IMR-90 (cell line): Measurements from ENCODE around the gene TSTD2. TPM values are rescaled to one million over a fixed set of nuclear protein-coding genes. Genes with fewer than 3 reads are reported as not detected.

Source experiments
- ATAC-seq: fragments of 200-7000 bp; cut with Tn5 transposase; 2 replicates; pipeline ENCODE4 v1.9.1; 2020; ENCODE audit warnings: low read depth, mild to moderate bottlenecking, moderate library complexity
- BruUV-seq: library from RNA; stranded (reverse); fragments of 400-500 nt; replicated peaks from 2 replicates; lab custom pipeline; 2021; lab: Mats Ljungman, UMichigan
- CTCF ChIA-PET: fragments of 300-600 bp; formaldehyde crosslinking; extraction: SDS; loops from one replicate; lab custom pipeline; 2021; ENCODE audit warnings: antibody characterized with exemption; lab: Yijun Ruan, JAX
- POLR2A ChIA-PET: fragments of 300-600 bp; sonication (Branson Sonifier 250); formaldehyde crosslinking; loops from one replicate; lab custom pipeline; 2022; ENCODE audit warnings: antibody characterized with exemption; ENCODE audit not compliant: unreplicated experiment; lab: Charles Lee
- DNase-seq: peaks from one replicate; pipeline ENCODE4 v3.0.0; 2013
- H2AFZ ChIP-seq: replicated peaks from 2 replicates; pipeline ENCODE3; 2013; ENCODE audit warnings: low read length, mild to moderate bottlenecking; ENCODE audit not compliant: poor library complexity
- H2AK5ac ChIP-seq: 2 replicates; pipeline ENCODE4 v1.6.1; 2013; ENCODE audit warnings: low read depth, low read length, inconsistent platforms
- H2AK9ac ChIP-seq: replicated peaks from 2 replicates; pipeline ENCODE3; 2013; ENCODE audit warnings: mild to moderate bottlenecking, low read depth, low read length, moderate library complexity; ENCODE audit not compliant: poor library complexity
- H2BK120ac ChIP-seq: 2 replicates; pipeline ENCODE4 v1.6.1; 2013; ENCODE audit warnings: low read depth, low read length, inconsistent platforms
- H2BK15ac ChIP-seq: 3 replicates; pipeline ENCODE4 v1.6.1; 2013; ENCODE audit warnings: low read depth, low read length, inconsistent platforms
- H2BK20ac ChIP-seq: 2 replicates; pipeline ENCODE4 v1.6.1; 2013; ENCODE audit warnings: low read depth, mild to moderate bottlenecking, inconsistent platforms, low read length, moderate library complexity
- H2BK5ac ChIP-seq: 2 replicates; pipeline ENCODE4 v1.6.1; 2013; ENCODE audit warnings: mild to moderate bottlenecking, low read depth, low read length, inconsistent platforms; ENCODE audit not compliant: poor library complexity, severe bottlenecking
- H3K14ac ChIP-seq: replicated peaks from 2 replicates; pipeline ENCODE4 v1.6.1; 2013; ENCODE audit warnings: low read depth, low read length, inconsistent platforms
- H3K18ac ChIP-seq: 2 replicates; pipeline ENCODE4 v1.6.1; 2013; ENCODE audit warnings: low read depth, low read length, control low read depth
- H3K23ac ChIP-seq: 2 replicates; pipeline ENCODE4 v1.6.1; 2013; ENCODE audit warnings: low read depth, low read length, inconsistent platforms
- H3K27ac ChIP-seq: 2 replicates; pipeline ENCODE4 v1.5.1; 2013; ENCODE audit warnings: mild to moderate bottlenecking, control low read depth, low read length; ENCODE audit not compliant: insufficient read depth
- H3K27me3 ChIP-seq: 2 replicates; pipeline ENCODE4 v1.6.1; 2013; ENCODE audit warnings: low read length; ENCODE audit not compliant: control insufficient read depth, insufficient read depth
- H3K36me3 ChIP-seq: 2 replicates; pipeline ENCODE4 v1.6.1; 2013; ENCODE audit warnings: low read length, mixed read lengths; ENCODE audit not compliant: control insufficient read depth, insufficient read depth
- H3K4ac ChIP-seq: 2 replicates; pipeline ENCODE4 v1.6.1; 2013; ENCODE audit warnings: low read depth, low read length, inconsistent platforms
- H3K4me1 ChIP-seq: 2 replicates; pipeline ENCODE4 v1.6.1; 2013; ENCODE audit warnings: low read length, mixed read lengths; ENCODE audit not compliant: control insufficient read depth, insufficient read depth
- H3K4me2 ChIP-seq: 2 replicates; pipeline ENCODE4 v1.6.1; 2013; ENCODE audit warnings: low read depth, mild to moderate bottlenecking, control low read depth, low read length, moderate library complexity
- H3K4me3 ChIP-seq: 2 replicates; pipeline ENCODE4 v1.5.1; 2013; ENCODE audit warnings: low read depth, mild to moderate bottlenecking, control low read depth, low read length, moderate library complexity; ENCODE audit not compliant: insufficient read depth
- H3K56ac ChIP-seq: 2 replicates; pipeline ENCODE4 v1.6.1; 2013; ENCODE audit warnings: low read length, inconsistent platforms; ENCODE audit not compliant: insufficient read depth; ENCODE audit errors: extremely low read depth
- H3K79me1 ChIP-seq, 2 experiments: 2 replicates each; pipeline ENCODE4 v1.6.1; 2013; ENCODE audit warnings: low read length in 2 of 2, inconsistent platforms in 1 of 2, low read depth in 1 of 2
- H3K9ac ChIP-seq: 2 replicates; pipeline ENCODE4 v1.6.1; 2013; ENCODE audit warnings: low read depth, low read length, control low read depth
- H3K9me1 ChIP-seq: 2 replicates; pipeline ENCODE4 v1.6.1; 2013; ENCODE audit warnings: low read length, inconsistent platforms; ENCODE audit not compliant: insufficient read depth
- H3K9me3 ChIP-seq: 2 replicates; pipeline ENCODE4 v1.6.1; 2013; ENCODE audit warnings: low read length; ENCODE audit not compliant: control insufficient read depth, insufficient read depth
- H4K20me1 ChIP-seq: 2 replicates; pipeline ENCODE4 v1.6.1; 2013; ENCODE audit warnings: low read length, inconsistent platforms; ENCODE audit not compliant: insufficient read depth
- H4K5ac ChIP-seq: 2 replicates; pipeline ENCODE4 v1.6.1; 2013; ENCODE audit warnings: mild to moderate bottlenecking, low read depth, low read length, control low read depth
- H4K8ac ChIP-seq, 2 experiments: 2 replicates each; pipeline ENCODE4 v1.6.1; 2013; ENCODE audit warnings: low read depth in 2 of 2, low read length in 2 of 2, control low read depth in 1 of 2, inconsistent platforms in 1 of 2
- H4K91ac ChIP-seq: 2 replicates; pipeline ENCODE4 v1.6.1; 2013; ENCODE audit warnings: low read depth, low read length, inconsistent platforms; ENCODE audit not compliant: insufficient read depth
- SMC3 ChIP-seq: fragments of 150-350 bp; IDR thresholded peaks from 2 replicates; pipeline ENCODE4 v1.6.1; 2016; ENCODE audit warnings: low read depth, mild to moderate bottlenecking, antibody characterized with exemption, low read length, moderate library complexity
- WGBS, 2 experiments: methylation state at CpG; one replicate each; pipeline versions ENCODE4 v1.1.5 to v1.1.7; 2013; ENCODE audit warnings: missing lambda C conversion rate in 2 of 2; ENCODE audit not compliant: insufficient read length in 1 of 2; ENCODE audit errors: extremely low coverage in 2 of 2; 5-methylcytosine and 5-hydroxymethylcytosine counted together
- dilution Hi-C: fragments of 300-500 bp; cut with HindIII; formaldehyde crosslinking; loops from one replicate; pipeline ENCODE4 v1.14.3; 2018; ENCODE audit warnings: low sequenced_read_pairs; ENCODE audit not compliant: unreplicated experiment
- in situ Hi-C: fragments of 300-500 bp; cut with MboI; formaldehyde crosslinking; loops from 3 replicates; pipeline ENCODE4 v1.14.3; 2019; ENCODE audit warnings: low sequenced_read_pairs, inconsistent platforms, mixed read lengths
- intact Hi-C: fragments of 100-400 bp; cut with micrococcal nuclease; formaldehyde crosslinking; loops from 2 replicates; pipeline ENCODE4 v1.10.0; 2022
- polyA plus RNA-seq, 3 experiments: library from polyadenylated mRNA; depleted of rRNA; stranded (reverse); fragments of >200 nt; gene quantifications; 2 replicates each; pipeline ENCODE4 v1.2.3, GENCODE V29; 2012; ENCODE audit warnings: low replicate concordance in 1 of 3
- total RNA-seq: library from RNA; depleted of rRNA; stranded (reverse); fragments of >200 nt; gene quantifications from 2 replicates; pipeline ENCODE4 v1.2.3, GENCODE V29; 2012
- TF ChIP-seq, protein P1 (sequence below): conservative IDR thresholded peaks from 2 replicates; pipeline ENCODE4 v1.5.1; 2012; ENCODE audit warnings: mild to moderate bottlenecking, low read depth, low read length, improper control_type of control experiment

TSTD2 gene
- total and polyA plus RNA-seq, 2 of the 4 experiments (the other 2 are of a cell fraction) = 11.2 to 16.3 TPM

DNA sequence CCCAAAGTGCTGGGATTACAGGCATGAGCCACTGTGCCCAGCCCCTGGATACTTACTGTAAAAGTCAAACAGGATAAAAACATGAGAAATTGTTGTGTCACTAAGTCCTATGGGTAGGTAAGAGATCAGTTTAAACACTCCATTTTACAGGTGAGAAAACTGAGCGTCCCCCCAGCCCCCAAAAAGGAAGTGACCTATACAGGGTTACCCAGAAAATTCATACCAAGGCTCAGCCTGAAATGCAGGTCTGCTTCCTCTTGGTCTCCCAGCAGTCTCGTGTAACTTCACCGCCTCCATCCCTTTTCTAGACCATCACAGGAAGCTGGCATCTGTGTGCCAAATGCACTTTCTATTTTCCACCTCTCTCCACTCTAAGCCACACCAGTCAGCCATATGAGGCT is 74.5 kb downstream of the TSTD2 start:
- CTCF ChIA-PET = no interaction called here
- no peak for ATAC-seq
- Histone ChIP-seq H3K4me3 (no peak overlapping the region), H2BK20ac (no peak overlapping the region), H3K56ac (no peak overlapping the region), H3K36me3 (no peaks in the 10 kb centered on the region), H4K8ac (no peak overlapping the region), H2AFZ (no peak overlapping the region), H2BK15ac (no peak overlapping the region), H3K9me1 (peaks cover 4% of the 10 kb centered on the region), H4K20me1 (no peaks in the 10 kb centered on the region), H4K91ac (no peak overlapping the region), H3K4ac (no peak overlapping the region), H3K9me3 (no peaks in the 10 kb centered on the region), H3K27ac (no peak overlapping the region), H2BK120ac (no peak overlapping the region), H3K4me2 (no peak overlapping the region), H3K4me1 (no peaks in the 10 kb centered on the region; the same call in 1 of the 2 replicates), H3K23ac (no peak overlapping the region), H2AK5ac (no peak overlapping the region), H2AK9ac (no peak overlapping the region), H3K27me3 (peaks cover 2% of the 10 kb centered on the region; the same call in 1 of the 2 replicates), H3K18ac (no peak overlapping the region), H3K79me1 (no peaks in the 10 kb centered on the region), H3K9ac (no peak overlapping the region), H4K5ac (no peak overlapping the region), H3K14ac (no peak overlapping the region), H2BK5ac (no peak overlapping the region)
- BruUV-seq = no TSS peak
- in situ Hi-C loops = no loop called here
- 87% methylated on average over 2 of the region's 3 CpGs; no CpG with 5 or more reads in 1 of the 2 experiments for WGBS, 2 experiments
- no peak for DNase-seq
- intact Hi-C loops = no loop called here
- POLR2A ChIA-PET = interaction anchor here (0.5 kb wide), 1 partner anchor 74 kb away, joined by 5 read pairs; the partner anchor contains the start of gene TSTD2
- dilution Hi-C loops = no loop called here
- TF ChIP-seq, protein P1, sequence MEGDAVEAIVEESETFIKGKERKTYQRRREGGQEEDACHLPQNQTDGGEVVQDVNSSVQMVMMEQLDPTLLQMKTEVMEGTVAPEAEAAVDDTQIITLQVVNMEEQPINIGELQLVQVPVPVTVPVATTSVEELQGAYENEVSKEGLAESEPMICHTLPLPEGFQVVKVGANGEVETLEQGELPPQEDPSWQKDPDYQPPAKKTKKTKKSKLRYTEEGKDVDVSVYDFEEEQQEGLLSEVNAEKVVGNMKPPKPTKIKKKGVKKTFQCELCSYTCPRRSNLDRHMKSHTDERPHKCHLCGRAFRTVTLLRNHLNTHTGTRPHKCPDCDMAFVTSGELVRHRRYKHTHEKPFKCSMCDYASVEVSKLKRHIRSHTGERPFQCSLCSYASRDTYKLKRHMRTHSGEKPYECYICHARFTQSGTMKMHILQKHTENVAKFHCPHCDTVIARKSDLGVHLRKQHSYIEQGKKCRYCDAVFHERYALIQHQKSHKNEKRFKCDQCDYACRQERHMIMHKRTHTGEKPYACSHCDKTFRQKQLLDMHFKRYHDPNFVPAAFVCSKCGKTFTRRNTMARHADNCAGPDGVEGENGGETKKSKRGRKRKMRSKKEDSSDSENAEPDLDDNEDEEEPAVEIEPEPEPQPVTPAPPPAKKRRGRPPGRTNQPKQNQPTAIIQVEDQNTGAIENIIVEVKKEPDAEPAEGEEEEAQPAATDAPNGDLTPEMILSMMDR = no peak
- TF ChIP-seq SMC3 = no peak
